GM12875 (cell line): ENCODE measurements around the gene MEIOSIN.

Experiments
- H3K4me3 ChIP-seq: one replicate; pipeline ENCODE4 v1.5.1; 2011; ENCODE audit warnings: low read depth, low read length, control low read depth
- TF ChIP-seq, protein P1 (sequence below): IDR thresholded peaks from 2 replicates; pipeline ENCODE4 v1.5.1; 2011; ENCODE audit warnings: low read depth, mild to moderate bottlenecking, control low read depth, inconsistent platforms, low read length, moderate library complexity, borderline replicate concordance; ENCODE audit not compliant: insufficient read depth

Gene MEIOSIN

GRCh38 chr19:45790942-45791341, 57.7 kb downstream of the MEIOSIN start:
- TF ChIP-seq, protein P1, sequence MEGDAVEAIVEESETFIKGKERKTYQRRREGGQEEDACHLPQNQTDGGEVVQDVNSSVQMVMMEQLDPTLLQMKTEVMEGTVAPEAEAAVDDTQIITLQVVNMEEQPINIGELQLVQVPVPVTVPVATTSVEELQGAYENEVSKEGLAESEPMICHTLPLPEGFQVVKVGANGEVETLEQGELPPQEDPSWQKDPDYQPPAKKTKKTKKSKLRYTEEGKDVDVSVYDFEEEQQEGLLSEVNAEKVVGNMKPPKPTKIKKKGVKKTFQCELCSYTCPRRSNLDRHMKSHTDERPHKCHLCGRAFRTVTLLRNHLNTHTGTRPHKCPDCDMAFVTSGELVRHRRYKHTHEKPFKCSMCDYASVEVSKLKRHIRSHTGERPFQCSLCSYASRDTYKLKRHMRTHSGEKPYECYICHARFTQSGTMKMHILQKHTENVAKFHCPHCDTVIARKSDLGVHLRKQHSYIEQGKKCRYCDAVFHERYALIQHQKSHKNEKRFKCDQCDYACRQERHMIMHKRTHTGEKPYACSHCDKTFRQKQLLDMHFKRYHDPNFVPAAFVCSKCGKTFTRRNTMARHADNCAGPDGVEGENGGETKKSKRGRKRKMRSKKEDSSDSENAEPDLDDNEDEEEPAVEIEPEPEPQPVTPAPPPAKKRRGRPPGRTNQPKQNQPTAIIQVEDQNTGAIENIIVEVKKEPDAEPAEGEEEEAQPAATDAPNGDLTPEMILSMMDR, result no peak
- H3K4me3 ChIP-seq, result peak overlapping the region; percentile 88

GRCh38 chr19:45791744-45792469, 58.7 kb downstream of the MEIOSIN start:
- peak overlapping the region; percentile 88 for H3K4me3 ChIP-seq
- TF ChIP-seq, protein P1, result no peak

DNA sequence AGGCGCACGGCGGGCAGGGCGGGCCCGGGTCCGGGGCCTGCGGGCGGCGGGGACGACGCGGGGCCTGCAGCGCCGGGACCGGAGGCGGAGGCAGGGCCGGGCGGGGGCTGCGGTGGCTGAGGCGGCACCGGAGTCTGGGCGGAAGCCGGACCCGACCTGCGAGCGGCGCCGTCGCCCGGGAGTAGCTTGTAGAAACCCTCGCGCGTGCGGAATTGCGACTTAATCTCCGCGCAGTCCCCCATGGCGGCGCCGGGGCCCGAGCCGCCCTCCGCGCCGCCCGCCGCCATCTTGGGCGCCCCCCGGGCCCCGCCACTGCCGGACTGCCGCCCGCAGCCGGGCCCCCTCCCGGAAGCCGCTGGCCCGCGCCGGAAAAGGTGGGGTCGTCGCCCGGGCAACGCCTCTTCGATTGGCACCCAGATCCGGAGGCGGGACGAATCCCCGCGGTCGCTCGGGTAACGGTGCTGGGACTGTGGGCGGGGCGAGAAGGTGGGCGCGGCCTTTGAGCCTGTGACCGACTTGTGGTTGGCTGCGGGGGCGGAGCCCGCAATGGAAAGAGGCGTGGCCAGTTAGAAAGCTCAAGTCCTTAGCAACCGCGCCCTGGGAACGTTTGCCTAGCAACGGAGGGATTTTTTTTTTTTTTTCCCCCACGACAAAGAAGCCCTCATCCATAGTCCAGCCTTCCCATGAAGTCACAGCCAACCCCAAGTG, 59.4 kb downstream of the MEIOSIN start, which contains the start of gene DMWD:
DMWD (minus strand) TSS at position 376 of the 708 bp plus-strand sequence; CDS start at position 287, 89 bp downstream.
- TF ChIP-seq, protein P1, result no peak
- peak within 1 kb of the TSS; percentile 88 for H3K4me3 ChIP-seq

- TF ChIP-seq, protein P1, result no peak
- no peak overlapping the region for H3K4me3 ChIP-seq
Observed at GRCh38 chr19:45793178-45793564, 59.9 kb downstream of the MEIOSIN start.

- no peak overlapping the region for H3K4me3 ChIP-seq
- TF ChIP-seq, protein P1, result no peak
Observed at GRCh38 chr19:45793876-45794275, 60.6 kb downstream of the MEIOSIN start.

- TF ChIP-seq, protein P1, result no peak
- no peak overlapping the region for H3K4me3 ChIP-seq
Observed at GRCh38 chr19:45794627-45795026, 61.4 kb downstream of the MEIOSIN start.
